ENCODE measurements around the gene TIMM10B. TPM values are rescaled to one million over a fixed set of nuclear protein-coding genes. Genes with fewer than 3 reads are reported as not detected.

Gene TIMM10B
- total RNA-seq, 6 experiments from 2014 or later = 29.0 to 39.3 (median 31.0) TPM

- no peaks in the 10 kb centered on the region for H3K36me3 Mint-ChIP-seq (ENCODE audit: low read depth)
- H3K27me3 Mint-ChIP-seq (ENCODE audit: insufficient read depth) = no peaks in the 10 kb centered on the region; the same call in 1 of the 2 replicates
- no peak overlapping the region for H3K4me3 Mint-ChIP-seq
- TF ChIP-seq CTCF (IDR thresholded peaks at IDR 0.05) = no peak
- H3K9me3 Mint-ChIP-seq = no peaks in the 10 kb centered on the region
- no peak for DNase-seq
- H3K27ac Mint-ChIP-seq = no peak overlapping the region
- H3K4me1 Mint-ChIP-seq (ENCODE audit: low read depth) = peaks cover 16% of the 10 kb centered on the region
These were observed 48.0 kb downstream of the TIMM10B start for GRCh38 chr11:6529266-6529665.

GRCh38 chr11:6530848-6531247, 49.5 kb downstream of the TIMM10B start:
- H3K27ac Mint-ChIP-seq = no peak overlapping the region
- H3K4me3 Mint-ChIP-seq = no peak overlapping the region
- no peak for TF ChIP-seq CTCF (IDR thresholded peaks at IDR 0.05)
- H3K9me3 Mint-ChIP-seq = no peaks in the 10 kb centered on the region
- H3K4me1 Mint-ChIP-seq (ENCODE audit: low read depth) = peaks cover 12% of the 10 kb centered on the region
- H3K27me3 Mint-ChIP-seq (ENCODE audit: insufficient read depth) = no peaks in the 10 kb centered on the region; the same call in 1 of the 2 replicates
- H3K36me3 Mint-ChIP-seq (ENCODE audit: low read depth) = no peaks in the 10 kb centered on the region
- no peak for DNase-seq

GRCh38 chr11:6531267-6531752, 50.0 kb downstream of the TIMM10B start:
- H3K27me3 Mint-ChIP-seq (ENCODE audit: insufficient read depth) = no peaks in the 10 kb centered on the region; the same call in 1 of the 2 replicates
- peaks cover 9% of the 10 kb centered on the region for H3K4me1 Mint-ChIP-seq (ENCODE audit: low read depth)
- no peak overlapping the region for H3K4me3 Mint-ChIP-seq
- peak; percentile 56 for DNase-seq
- H3K27ac Mint-ChIP-seq = no peak overlapping the region
- peak; percentile 84 for TF ChIP-seq CTCF (IDR thresholded peaks at IDR 0.05)
- no peaks in the 10 kb centered on the region for H3K9me3 Mint-ChIP-seq
- no peaks in the 10 kb centered on the region for H3K36me3 Mint-ChIP-seq (ENCODE audit: low read depth)

Other genes with a start within 250 kb of the TIMM10B start
- gene FHIP1B, start 246.9 kb upstream of the TIMM10B start, total RNA-seq (2021; fragmentation: NEBNext Ultra II Directional; extraction: Animal tissue kit (Norgen Biotek cat#: 25700)) = 10 to 100 TPM; 12.7 to 15.6 (median 14.7) TPM
- not detected for gene CNGA4, start 242.4 kb upstream of the TIMM10B start, total RNA-seq (2021; fragmentation: NEBNext Ultra II Directional; extraction: Animal tissue kit (Norgen Biotek cat#: 25700))
- gene CCKBR, start 221.7 kb upstream of the TIMM10B start, total RNA-seq (2021; fragmentation: NEBNext Ultra II Directional; extraction: Animal tissue kit (Norgen Biotek cat#: 25700)) = not detected
- gene CAVIN3, start 161.0 kb upstream of the TIMM10B start, total RNA-seq (2021; fragmentation: NEBNext Ultra II Directional; extraction: Animal tissue kit (Norgen Biotek cat#: 25700)) = 100 to 1,000 TPM; 140 to 235 (median 203) TPM
- gene SMPD1, start 91.0 kb upstream of the TIMM10B start, total RNA-seq (2021; fragmentation: NEBNext Ultra II Directional; extraction: Animal tissue kit (Norgen Biotek cat#: 25700)) = 100 to 1,000 TPM; 117 to 145 (median 123) TPM
- 10 to 100 TPM; 32.3 to 38.7 (median 35.4) TPM for gene APBB1, start 62.4 kb upstream of the TIMM10B start, total RNA-seq (2021; fragmentation: NEBNext Ultra II Directional; extraction: Animal tissue kit (Norgen Biotek cat#: 25700))
- under 1 TPM; 0.29 to 0.76 (median 0.55) TPM for gene HPX, start 40.5 kb upstream of the TIMM10B start, total RNA-seq (2021; fragmentation: NEBNext Ultra II Directional; extraction: Animal tissue kit (Norgen Biotek cat#: 25700))
- gene TRIM3, start 7.6 kb upstream of the TIMM10B start, total RNA-seq (2021; fragmentation: NEBNext Ultra II Directional; extraction: Animal tissue kit (Norgen Biotek cat#: 25700)) = 10 to 100 TPM; 14.3 to 19.1 (median 17.4) TPM
- 10 to 100 TPM; 60.9 to 72.4 (median 67.7) TPM for gene ARFIP2, start 170 bp upstream of the TIMM10B start, total RNA-seq (2021; fragmentation: NEBNext Ultra II Directional; extraction: Animal tissue kit (Norgen Biotek cat#: 25700))
- gene DNHD1, start 15.8 kb downstream of the TIMM10B start, total RNA-seq (2021; fragmentation: NEBNext Ultra II Directional; extraction: Animal tissue kit (Norgen Biotek cat#: 25700)) = 1 to 10 TPM; 1.4 to 2.3 (median 1.6) TPM
- gene RRP8, start 122.1 kb downstream of the TIMM10B start, total RNA-seq (2021; fragmentation: NEBNext Ultra II Directional; extraction: Animal tissue kit (Norgen Biotek cat#: 25700)) = 10 to 100 TPM; 18.5 to 26.7 (median 20.2) TPM
- 100 to 1,000 TPM; 195 to 245 (median 223) TPM for gene ILK, start 122.3 kb downstream of the TIMM10B start, total RNA-seq (2021; fragmentation: NEBNext Ultra II Directional; extraction: Animal tissue kit (Norgen Biotek cat#: 25700))
- 100 to 1,000 TPM; 148 to 205 (median 192) TPM for gene TAF10, start 130.7 kb downstream of the TIMM10B start, total RNA-seq (2021; fragmentation: NEBNext Ultra II Directional; extraction: Animal tissue kit (Norgen Biotek cat#: 25700))
- 10 to 100 TPM; 50.1 to 61.7 (median 54.1) TPM for gene TPP1, start 137.9 kb downstream of the TIMM10B start, total RNA-seq (2021; fragmentation: NEBNext Ultra II Directional; extraction: Animal tissue kit (Norgen Biotek cat#: 25700))
- 1 to 10 TPM; 1.4 to 2.8 (median 2.3) TPM for gene DCHS1, start 174.3 kb downstream of the TIMM10B start, total RNA-seq (2021; fragmentation: NEBNext Ultra II Directional; extraction: Animal tissue kit (Norgen Biotek cat#: 25700))
- gene MRPL17, start 201.8 kb downstream of the TIMM10B start, total RNA-seq (2021; fragmentation: NEBNext Ultra II Directional; extraction: Animal tissue kit (Norgen Biotek cat#: 25700)) = 100 to 1,000 TPM in 1 of 6 experiments, 10 to 100 TPM in 5; 79.5 to 111 (median 89.4) TPM

All from HFFc6 (cell line).